GM19035 (cell line): Measurements from ENCODE around the gene BSDC1.

Experiments
- ATAC-seq: cut with Tn5 transposase; IDR thresholded peaks from one replicate; pipeline ENCODE4 v1.9.1; 2021; ENCODE audit not compliant: unreplicated experiment

The BSDC1 gene

GRCh38 chr1:32394890-32395432 lies 720 bp upstream of the BSDC1 start:
- peak; percentile 2 for ATAC-seq

GRCh38 chr1:32393832-32394140 lies 455 bp downstream of the BSDC1 start:
- peak; percentile 17 for ATAC-seq

- no peak for ATAC-seq
Observed at GRCh38 chr1:32393136-32393535, 1.1 kb downstream of the BSDC1 start.

GRCh38 chr1:32392325-32392724 lies 1.9 kb downstream of the BSDC1 start:
- ATAC-seq, result no peak

- ATAC-seq, result no peak
Observed at GRCh38 chr1:32390904-32391870, 3.1 kb downstream of the BSDC1 start.

- no peak for ATAC-seq
Observed at GRCh38 chr1:32388641-32389040, 5.6 kb downstream of the BSDC1 start.

- no peak for ATAC-seq
Observed at GRCh38 chr1:32386676-32387392, 7.4 kb downstream of the BSDC1 start.

GRCh38 chr1:32380057-32380456 lies 14.2 kb downstream of the BSDC1 start:
- ATAC-seq, result no peak

- no peak for ATAC-seq
Observed at GRCh38 chr1:32377541-32378220, 16.6 kb downstream of the BSDC1 start.

GRCh38 chr1:32376199-32376598 lies 18.0 kb downstream of the BSDC1 start:
- ATAC-seq, result no peak

- no peak for ATAC-seq
Observed at GRCh38 chr1:32373996-32374592, 20.1 kb downstream of the BSDC1 start.

GRCh38 chr1:32372149-32372756 lies 22.0 kb downstream of the BSDC1 start:
- no peak for ATAC-seq

GRCh38 chr1:32367912-32368635 lies 26.2 kb downstream of the BSDC1 start:
- no peak for ATAC-seq

GRCh38 chr1:32365445-32365844 lies 28.8 kb downstream of the BSDC1 start:
- ATAC-seq, result no peak

GRCh38 chr1:32364836-32365235 lies 29.4 kb downstream of the BSDC1 start:
- ATAC-seq, result no peak

GRCh38 chr1:32363713-32364112 lies 30.5 kb downstream of the BSDC1 start:
- no peak for ATAC-seq

- no peak for ATAC-seq
Observed at GRCh38 chr1:32362474-32363313, 31.5 kb downstream of the BSDC1 start, which contains the start of the genes FAM229A and TSSK3. Gene FAM229A (minus strand): TSS chr1:32362485. CDS start chr1:32362091, 394 bp downstream. Gene TSSK3 (plus strand): TSS chr1:32362539. CDS start chr1:32362702, 163 bp downstream.

- ATAC-seq, result no peak
Observed at GRCh38 chr1:32361674-32362473, 32.4 kb downstream of the BSDC1 start.
